ENCODE data around the gene DACT1.

The DACT1 gene

GRCh38 chr14:58667900-58668299 is 30.1 kb downstream of the DACT1 start:
- DNase-seq, result no peak

DNA sequence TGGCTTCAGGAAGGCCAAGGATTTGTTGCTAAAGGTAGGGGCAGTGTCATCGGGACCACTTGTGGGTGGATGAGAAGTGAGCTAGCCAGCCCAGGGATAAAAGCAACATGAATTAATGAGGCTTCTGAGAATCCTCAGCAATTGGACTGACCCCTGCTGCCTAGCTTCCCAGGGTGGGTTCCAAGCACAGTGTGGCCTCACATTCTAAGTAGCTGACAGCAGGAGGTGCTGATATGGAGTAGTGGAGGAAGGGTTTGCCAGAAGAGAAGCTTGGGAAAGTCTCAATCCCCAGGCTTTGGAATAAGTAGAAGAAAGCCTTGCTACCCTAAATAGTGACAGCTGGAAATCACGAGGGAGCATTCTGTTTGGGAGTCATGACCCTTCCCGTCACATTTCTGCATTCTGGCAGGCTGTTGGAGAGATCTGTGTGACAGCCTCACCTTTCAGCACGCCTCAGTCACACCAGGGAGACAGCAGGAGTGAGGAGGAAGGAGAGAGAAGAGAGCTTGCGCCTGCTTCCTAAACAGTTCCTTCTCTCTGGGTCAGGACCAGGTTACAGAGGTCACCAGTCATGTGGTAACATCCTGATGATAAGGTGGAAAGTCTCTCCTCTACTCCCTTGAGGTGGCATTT is 31.2 kb downstream of the DACT1 start:
- no peak for DNase-seq

DNA sequence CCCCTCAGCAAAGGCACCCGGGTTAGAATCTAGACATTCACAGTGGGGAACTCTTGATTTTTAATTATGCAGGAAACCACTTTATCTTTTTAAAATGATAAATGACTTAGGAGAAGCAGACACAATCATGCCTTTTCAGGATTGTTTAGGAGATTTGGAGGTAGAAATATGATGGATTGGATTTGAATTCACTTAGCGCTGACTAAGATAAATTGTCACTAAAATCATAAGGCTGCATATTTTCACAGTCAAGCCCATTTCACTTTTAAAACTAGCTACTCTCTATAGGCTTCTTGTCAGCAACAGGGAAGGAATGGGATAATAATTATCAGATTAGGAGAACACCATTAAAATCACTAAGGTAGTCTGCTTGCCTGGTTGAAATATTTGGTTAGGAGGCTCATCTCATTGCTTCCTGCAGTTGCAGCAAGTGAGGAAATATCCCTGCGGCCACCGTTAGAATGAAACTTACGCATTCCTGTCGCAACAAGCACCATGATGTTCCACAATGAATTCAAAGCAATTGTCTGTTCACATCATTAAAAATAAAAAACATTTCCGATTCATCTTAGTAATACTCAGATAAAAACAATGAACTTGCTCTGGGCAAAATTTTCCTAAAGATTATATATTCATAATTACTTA is 31.9 kb downstream of the DACT1 start:
- DNase-seq, result no peak

DNA sequence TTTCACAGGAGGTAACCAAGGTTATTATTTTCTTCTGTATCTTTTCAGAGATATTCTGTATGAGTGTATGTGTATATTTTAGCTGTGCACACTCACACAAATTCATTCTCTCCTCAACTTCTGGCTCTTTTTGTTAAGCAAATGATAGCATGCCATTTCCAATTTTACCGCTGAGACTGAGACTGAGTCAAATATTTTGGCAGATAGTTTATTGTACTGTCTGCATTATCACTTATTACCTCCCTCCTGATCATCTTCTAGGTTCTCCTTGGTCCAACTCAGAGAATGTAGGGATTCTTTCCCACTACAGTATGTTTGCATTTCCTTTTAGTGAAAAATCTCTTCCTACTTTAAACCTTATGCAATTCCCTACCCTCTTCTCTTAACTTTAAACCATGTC is 33.3 kb downstream of the DACT1 start:
- no peak for DNase-seq

DNA sequence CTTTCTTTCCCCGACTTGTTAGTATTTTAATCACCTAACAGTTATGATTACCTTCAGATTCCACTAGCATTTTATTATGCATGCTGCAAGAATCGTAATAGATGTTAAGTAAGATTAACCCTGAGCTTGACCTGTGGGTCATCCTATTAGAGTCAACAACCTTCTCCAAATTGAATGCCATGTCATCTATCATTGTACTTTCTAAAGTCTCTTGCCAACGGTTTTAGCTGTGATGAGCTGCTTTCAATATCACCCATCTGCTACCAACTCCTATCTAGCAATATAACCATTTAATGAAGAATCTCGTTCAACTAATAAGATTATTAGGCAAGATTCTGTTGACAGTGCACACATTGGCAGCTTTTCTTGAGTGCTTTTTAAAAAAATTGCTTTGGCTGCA is 33.7 kb downstream of the DACT1 start:
- DNase-seq, result no peak

DNA sequence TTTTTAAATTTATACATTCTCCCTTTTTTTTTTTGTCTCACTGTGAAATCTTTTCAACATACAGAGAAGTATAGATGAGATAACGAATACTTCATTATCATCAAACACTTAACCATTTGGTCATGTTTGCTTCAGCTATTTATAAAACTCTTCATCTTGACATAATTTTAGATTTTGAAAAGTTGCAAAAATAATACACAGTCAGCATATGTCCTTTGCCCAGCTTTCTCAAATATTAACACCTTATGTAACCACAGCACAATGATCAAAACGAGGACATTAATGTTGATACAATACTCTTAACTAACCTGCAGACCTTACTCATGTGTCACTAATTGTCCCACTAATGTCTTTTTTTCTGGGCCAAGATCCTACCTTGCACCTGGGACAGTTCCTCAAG is 36.0 kb downstream of the DACT1 start:
- no peak for DNase-seq

GRCh38 chr14:58677001-58677400 is 39.2 kb downstream of the DACT1 start:
- no peak for DNase-seq

DNA sequence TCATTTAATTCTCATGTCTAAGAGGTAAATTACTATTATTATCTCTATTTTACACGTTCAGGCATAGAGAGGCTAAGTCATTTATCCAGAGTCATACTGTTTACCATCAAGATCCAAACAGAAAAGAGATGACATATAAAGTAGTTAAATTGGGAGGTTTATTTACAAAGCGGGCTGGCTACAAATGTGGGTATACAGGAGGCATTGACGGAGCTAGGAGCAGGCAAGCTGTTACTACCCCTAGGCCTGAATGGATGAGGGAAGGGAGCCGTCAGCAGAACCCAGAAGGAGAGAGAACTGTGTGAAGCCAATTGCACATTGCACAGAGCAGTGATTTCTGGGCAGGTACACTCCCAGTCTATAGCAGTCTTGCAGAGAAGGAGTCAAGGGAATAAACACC is 39.8 kb downstream of the DACT1 start:
- DNase-seq, result no peak

GRCh38 chr14:58677996-58678395 is 40.2 kb downstream of the DACT1 start:
- DNase-seq, result no peak

DNA sequence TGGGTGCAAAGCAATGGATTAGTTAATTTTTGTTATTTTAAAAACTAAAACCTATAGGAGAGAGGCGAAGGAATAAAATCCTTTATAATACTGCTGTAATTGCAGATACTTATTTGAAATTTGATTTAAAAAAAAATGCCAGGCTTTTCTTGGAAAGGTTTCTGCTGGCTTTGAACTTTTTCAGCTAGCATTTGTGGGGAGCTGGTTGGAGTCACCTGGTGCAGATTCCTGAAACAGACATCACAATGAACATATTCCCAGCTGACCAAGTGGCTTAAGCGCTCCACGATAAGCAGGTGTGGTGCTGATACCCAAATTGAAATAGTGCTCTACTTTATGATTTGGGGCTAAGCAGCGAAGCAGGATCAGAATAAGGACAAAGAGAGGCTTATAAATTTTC is 42.9 kb downstream of the DACT1 start:
- DNase-seq, result no peak

GRCh38 chr14:58687232-58687795 is 49.6 kb downstream of the DACT1 start:
- no peak for DNase-seq

DNA sequence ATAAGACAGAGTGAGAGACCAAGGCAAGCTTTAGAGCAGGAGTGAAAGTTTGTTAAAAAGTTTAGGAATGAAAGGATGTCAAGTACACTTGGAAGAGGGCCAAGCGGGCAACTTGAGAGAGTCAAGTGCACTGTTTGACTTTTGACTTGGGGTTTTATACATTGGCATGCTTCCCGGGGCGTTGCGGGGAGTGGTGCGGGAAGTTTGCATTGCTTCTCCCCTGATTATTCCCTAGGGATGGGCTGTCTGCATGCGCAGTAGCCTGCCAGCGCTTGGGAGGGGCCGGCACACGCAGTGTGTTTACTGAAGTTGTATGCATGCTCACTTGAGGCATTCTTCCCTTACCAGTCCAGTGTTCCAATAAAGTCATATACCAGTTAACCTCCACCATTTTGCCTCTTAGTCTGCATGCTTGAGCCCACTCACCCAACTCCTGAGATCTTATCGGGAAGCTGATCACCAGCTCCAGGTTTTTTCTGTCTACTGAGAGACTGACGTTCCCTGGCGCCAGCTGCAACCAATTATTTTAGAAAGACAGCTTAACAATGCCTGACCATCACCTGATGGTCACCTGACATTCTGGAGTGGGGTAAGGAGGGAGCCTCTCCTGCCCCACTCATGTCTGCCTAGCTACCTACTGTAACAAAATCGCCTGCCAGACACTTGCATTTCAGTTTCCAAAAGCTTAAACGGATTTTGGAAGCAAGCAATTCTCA is 53.2 kb downstream of the DACT1 start:
- DNase-seq, result no peak

GRCh38 chr14:58693048-58693447 is 55.3 kb downstream of the DACT1 start:
- DNase-seq, result no peak

DNA sequence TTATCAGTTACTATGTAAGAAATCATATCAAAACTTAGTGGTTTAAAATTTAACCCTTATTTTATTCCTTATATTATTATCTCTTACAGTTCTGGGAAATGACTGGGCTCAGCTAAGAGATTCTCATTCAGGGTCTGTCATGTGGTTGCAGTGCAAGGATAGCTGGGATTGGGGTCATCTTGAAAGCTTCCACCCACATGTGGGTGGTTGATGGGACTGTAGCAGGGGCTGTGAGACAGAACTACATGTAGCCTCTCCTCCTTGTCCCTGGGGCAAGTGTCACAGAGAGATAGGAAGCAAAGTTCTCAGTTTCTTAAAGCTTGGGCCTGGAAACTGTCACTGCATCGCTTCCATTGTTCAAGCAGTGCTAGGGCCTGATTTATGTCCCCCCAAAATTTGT is 57.8 kb downstream of the DACT1 start:
- no peak for DNase-seq

- DNase-seq, result no peak
Measured at GRCh38 chr14:58697266-58697929, 59.6 kb downstream of the DACT1 start.

All from bone marrow (tissue), 2 donors.